Osteocyte (in vitro differentiated cells): ENCODE data around the gene CGB3. TPM values are rescaled to one million over a fixed set of nuclear protein-coding genes. Genes with fewer than 3 reads are reported as not detected.
"Not testable (repeated sequence)": the region's sequence is repeated elsewhere in the genome, so short reads cannot be mapped to it uniquely, and the experiment has no call there.

ENCODE experiments used
- DNase-seq: peaks from one replicate; pipeline ENCODE4 v3.0.0; 2021; ENCODE audit warnings: mixed read lengths; ENCODE audit not compliant: unreplicated experiment; ENCODE audit errors: extremely low spot score
- H3K27ac Mint-ChIP-seq: one replicate; pipeline ENCODE4 v1.8.0; 2021; ENCODE audit warnings: mild to moderate bottlenecking, mixed read lengths; ENCODE audit not compliant: unreplicated experiment
- H3K27me3 Mint-ChIP-seq: one replicate; pipeline ENCODE4 v1.8.0; 2021; ENCODE audit warnings: mixed read lengths; ENCODE audit not compliant: unreplicated experiment
- H3K36me3 Mint-ChIP-seq: one replicate; pipeline ENCODE4 v1.8.0; 2021; ENCODE audit warnings: mixed read lengths; ENCODE audit not compliant: unreplicated experiment
- H3K4me1 Mint-ChIP-seq: one replicate; pipeline ENCODE4 v1.8.0; 2021; ENCODE audit warnings: mixed read lengths; ENCODE audit not compliant: unreplicated experiment
- H3K4me3 Mint-ChIP-seq: one replicate; pipeline ENCODE4 v1.8.0; 2021; ENCODE audit warnings: mild to moderate bottlenecking, moderate library complexity, mixed read lengths; ENCODE audit not compliant: unreplicated experiment
- H3K9me3 Mint-ChIP-seq: one replicate; pipeline ENCODE4 v1.8.0; 2021; ENCODE audit warnings: mixed read lengths; ENCODE audit not compliant: unreplicated experiment
- total RNA-seq: library from RNA; stranded (reverse); gene quantifications from 2 replicates; pipeline ENCODE4 v1.2.1, GENCODE V29; 2021
- TF ChIP-seq, protein P1 (sequence below): fragments of 200-600 bp; sonication (generic); IDR thresholded peaks from 2 replicates; pipeline ENCODE4 v1.5.0; 2021; ENCODE audit warnings: antibody characterized with exemption, mild to moderate bottlenecking, moderate library complexity

The CGB3 gene
- total RNA-seq, 1 donor from 2014 or later, result not detected

DNA sequence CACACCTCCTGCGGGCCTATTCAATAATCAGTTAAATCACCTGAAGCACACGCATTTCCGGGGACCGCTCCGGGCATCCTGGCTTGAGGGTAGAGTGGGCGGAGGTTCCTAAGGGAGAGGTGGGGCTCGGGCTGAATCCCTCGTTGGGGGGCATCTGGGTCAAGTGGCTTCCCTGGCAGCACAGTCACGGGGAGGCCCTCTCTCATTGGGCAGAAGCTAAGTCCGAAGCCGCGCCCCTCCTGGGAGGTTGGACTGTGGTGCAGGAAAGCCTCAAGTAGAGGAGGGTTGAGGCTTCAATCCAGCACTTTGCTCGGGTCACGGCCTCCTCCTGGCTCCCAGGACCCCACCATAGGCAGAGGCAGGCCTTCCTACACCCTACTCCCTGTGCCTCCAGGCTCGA, 19.4 kb upstream of the CGB3 start, which contains the start of gene CGB5:
Gene CGB5 (plus strand): TSS at position 301 of the 400 bp plus-strand sequence. CDS start 362 bp downstream, outside the sequence.
- H3K4me1 Mint-ChIP-seq, H3K27ac Mint-ChIP-seq, H3K4me3 Mint-ChIP-seq, H3K27me3 Mint-ChIP-seq, H3K9me3 Mint-ChIP-seq, DNase-seq, H3K36me3 Mint-ChIP-seq: not testable (repeated sequence)

DNA sequence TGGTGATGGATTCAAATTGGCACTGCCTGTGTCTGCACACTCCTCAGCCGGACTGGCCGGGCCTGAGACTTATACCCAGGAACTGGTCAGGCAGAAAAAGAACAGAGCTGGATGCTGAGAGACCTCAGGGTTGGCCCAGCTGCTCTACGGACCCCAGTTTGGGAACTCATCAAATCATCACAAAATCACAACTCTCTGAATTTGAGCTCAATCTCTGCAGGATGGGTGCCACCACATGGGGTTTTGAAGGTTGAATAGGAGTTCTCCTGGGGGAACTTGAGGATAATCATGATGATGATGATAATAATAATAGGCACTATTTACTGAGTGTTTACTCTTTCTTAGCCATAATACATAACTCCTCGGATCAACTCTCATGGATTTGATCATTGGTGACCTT, 18.5 kb upstream of the CGB3 start:
- H3K36me3 Mint-ChIP-seq, DNase-seq, H3K4me3 Mint-ChIP-seq, H3K9me3 Mint-ChIP-seq, H3K27me3 Mint-ChIP-seq, H3K27ac Mint-ChIP-seq: not testable (repeated sequence)
- peaks cover 12% of the 10 kb centered on the region for H3K4me1 Mint-ChIP-seq

GRCh38 chr19:49042177-49042576, 18.0 kb upstream of the CGB3 start:
- TF ChIP-seq, protein P1, sequence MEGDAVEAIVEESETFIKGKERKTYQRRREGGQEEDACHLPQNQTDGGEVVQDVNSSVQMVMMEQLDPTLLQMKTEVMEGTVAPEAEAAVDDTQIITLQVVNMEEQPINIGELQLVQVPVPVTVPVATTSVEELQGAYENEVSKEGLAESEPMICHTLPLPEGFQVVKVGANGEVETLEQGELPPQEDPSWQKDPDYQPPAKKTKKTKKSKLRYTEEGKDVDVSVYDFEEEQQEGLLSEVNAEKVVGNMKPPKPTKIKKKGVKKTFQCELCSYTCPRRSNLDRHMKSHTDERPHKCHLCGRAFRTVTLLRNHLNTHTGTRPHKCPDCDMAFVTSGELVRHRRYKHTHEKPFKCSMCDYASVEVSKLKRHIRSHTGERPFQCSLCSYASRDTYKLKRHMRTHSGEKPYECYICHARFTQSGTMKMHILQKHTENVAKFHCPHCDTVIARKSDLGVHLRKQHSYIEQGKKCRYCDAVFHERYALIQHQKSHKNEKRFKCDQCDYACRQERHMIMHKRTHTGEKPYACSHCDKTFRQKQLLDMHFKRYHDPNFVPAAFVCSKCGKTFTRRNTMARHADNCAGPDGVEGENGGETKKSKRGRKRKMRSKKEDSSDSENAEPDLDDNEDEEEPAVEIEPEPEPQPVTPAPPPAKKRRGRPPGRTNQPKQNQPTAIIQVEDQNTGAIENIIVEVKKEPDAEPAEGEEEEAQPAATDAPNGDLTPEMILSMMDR, result no peak
- Mint-ChIP-seq H3K4me1 (peaks cover 12% of the 10 kb centered on the region), H3K27ac (no peak overlapping the region), H3K36me3 (no peaks in the 10 kb centered on the region), H3K27me3 (no peaks in the 10 kb centered on the region), H3K9me3 (no peaks in the 10 kb centered on the region), H3K4me3 (no peak overlapping the region)
- no peak for DNase-seq

GRCh38 chr19:49039736-49040135, 15.6 kb upstream of the CGB3 start:
- H3K27ac Mint-ChIP-seq, H3K36me3 Mint-ChIP-seq, H3K4me3 Mint-ChIP-seq, DNase-seq, H3K9me3 Mint-ChIP-seq, H3K27me3 Mint-ChIP-seq: not testable (repeated sequence)
- H3K4me1 Mint-ChIP-seq, result peaks cover 12% of the 10 kb centered on the region

DNA sequence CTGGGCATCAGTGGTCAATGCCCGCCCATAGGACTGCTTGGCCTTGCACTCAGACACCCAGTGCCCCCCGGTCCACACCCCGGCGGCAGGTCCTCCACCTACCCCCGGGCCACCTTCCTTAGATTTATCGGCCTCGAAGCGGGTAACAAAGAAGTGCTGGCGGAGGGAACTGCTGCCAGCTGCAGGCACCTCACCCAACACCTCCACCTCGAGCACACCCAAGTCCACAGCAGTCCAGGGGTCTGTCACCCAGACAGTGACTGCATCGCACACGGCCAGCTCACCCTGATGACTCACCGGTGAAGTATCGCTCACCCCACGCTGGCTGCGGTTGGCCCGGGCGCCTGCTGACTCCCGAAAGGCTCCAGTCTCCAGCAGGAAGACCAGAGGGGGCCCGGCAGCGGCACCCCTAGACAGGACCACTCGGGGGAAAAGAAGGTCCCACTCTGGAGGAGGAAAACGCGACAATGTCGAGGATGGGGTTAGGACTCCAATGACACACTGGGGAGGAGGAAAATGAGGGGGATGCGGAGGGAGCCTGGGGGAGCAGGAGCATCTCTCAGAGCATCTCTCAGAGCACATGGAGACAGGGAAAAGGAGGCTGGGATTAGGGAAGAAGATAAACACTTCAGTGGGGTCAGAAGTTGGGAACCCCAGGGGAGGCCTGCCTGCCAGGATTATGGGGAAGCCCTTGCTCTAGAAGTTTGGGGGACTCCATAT, 14.6 kb upstream of the CGB3 start:
- H3K9me3 Mint-ChIP-seq, DNase-seq, H3K36me3 Mint-ChIP-seq, H3K4me3 Mint-ChIP-seq, H3K27me3 Mint-ChIP-seq, H3K27ac Mint-ChIP-seq: not testable (repeated sequence)
- H3K4me1 Mint-ChIP-seq, result peaks cover 12% of the 10 kb centered on the region

- not testable (repeated sequence) for DNase-seq, H3K36me3 Mint-ChIP-seq, H3K4me3 Mint-ChIP-seq, H3K27me3 Mint-ChIP-seq, H3K27ac Mint-ChIP-seq, H3K9me3 Mint-ChIP-seq
- peaks cover 12% of the 10 kb centered on the region for H3K4me1 Mint-ChIP-seq
Observed at GRCh38 chr19:49038111-49038510, 14.0 kb upstream of the CGB3 start.

GRCh38 chr19:49036815-49037214, 12.7 kb upstream of the CGB3 start, which contains the start of gene CGB1:
Gene CGB1 (minus strand): TSS chr19:49036895. CDS start chr19:49036711, 184 bp downstream.
- H3K27ac Mint-ChIP-seq, H3K27me3 Mint-ChIP-seq, H3K4me1 Mint-ChIP-seq, H3K36me3 Mint-ChIP-seq, DNase-seq, H3K9me3 Mint-ChIP-seq, H3K4me3 Mint-ChIP-seq: not testable (repeated sequence)
- TF ChIP-seq, protein P1, result peak; percentile 46
